GM12878 (cell line): ENCODE measurements around the gene CAMK1.

Experiments used
- BCL11A ChIP-seq: IDR thresholded peaks from 2 replicates; pipeline ENCODE4 v1.6.1; 2011; ENCODE audit warnings: low read depth, low read length
- EGR1 ChIP-seq, 2 experiments: IDR thresholded peaks; 1 replicate in 1 of 2; 2 replicates in 1 of 2; pipeline ENCODE4 v1.6.1; 2011 to 2012; ENCODE audit warnings: low read depth in 2 of 2, low read length in 2 of 2, borderline replicate concordance in 1 of 2, mild to moderate bottlenecking in 1 of 2, moderate library complexity in 1 of 2
- TF ChIP-seq, protein P1 (sequence below), 3 experiments: IDR thresholded peaks in 2 of 3; conservative IDR thresholded peaks in 1 of 3; 2 replicates each; pipeline ENCODE4 v1.5.1; 2011; ENCODE audit warnings: low read depth in 3 of 3, low read length in 3 of 3, mild to moderate bottlenecking in 3 of 3, control low read depth in 2 of 3, moderate library complexity in 2 of 3, inconsistent platforms in 1 of 3, mixed read lengths in 1 of 3; ENCODE audit not compliant: control insufficient read depth in 2 of 3, insufficient read depth in 1 of 3; ENCODE audit errors: extremely low read depth in 1 of 3

DNA sequence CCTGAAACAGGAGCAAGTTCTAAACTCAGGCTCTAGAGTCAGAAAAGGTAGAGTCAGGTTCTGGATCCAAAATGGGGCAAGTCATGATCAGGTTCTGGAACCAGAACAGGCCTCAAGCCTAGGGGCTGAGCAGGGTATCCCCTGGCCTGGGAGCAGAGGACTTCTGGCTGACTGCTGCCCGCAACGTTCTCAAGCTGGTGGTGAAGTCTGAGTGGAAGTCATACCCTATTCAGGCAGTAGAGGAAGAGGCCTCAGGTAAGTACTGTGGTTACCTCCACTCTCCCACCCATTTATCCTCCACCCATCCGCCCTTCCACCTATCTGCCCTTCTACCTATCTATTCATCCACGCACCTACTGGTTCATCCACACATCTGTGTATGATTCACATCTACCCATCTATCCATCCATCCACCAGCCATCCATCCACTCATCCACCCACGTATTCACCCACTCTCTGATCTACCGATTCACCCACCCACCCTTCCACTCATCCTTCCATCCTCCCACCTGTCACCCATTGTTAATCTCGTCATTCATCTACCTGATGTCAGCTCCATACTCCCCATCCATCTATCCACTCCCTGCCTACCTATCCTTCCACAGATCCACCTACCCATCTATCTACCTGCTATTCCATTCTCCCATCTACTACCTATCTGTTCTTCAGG, 49.1 kb upstream of the CAMK1 start:
- TF ChIP-seq BCL11A (no peak), EGR1 (IDR thresholded peaks at IDR 0.05; ENCODE audit: borderline replicate concordance in 1 of 2, low read depth in 2 of 2, low read length in 2 of 2) (no peak)
- TF ChIP-seq, protein P1, sequence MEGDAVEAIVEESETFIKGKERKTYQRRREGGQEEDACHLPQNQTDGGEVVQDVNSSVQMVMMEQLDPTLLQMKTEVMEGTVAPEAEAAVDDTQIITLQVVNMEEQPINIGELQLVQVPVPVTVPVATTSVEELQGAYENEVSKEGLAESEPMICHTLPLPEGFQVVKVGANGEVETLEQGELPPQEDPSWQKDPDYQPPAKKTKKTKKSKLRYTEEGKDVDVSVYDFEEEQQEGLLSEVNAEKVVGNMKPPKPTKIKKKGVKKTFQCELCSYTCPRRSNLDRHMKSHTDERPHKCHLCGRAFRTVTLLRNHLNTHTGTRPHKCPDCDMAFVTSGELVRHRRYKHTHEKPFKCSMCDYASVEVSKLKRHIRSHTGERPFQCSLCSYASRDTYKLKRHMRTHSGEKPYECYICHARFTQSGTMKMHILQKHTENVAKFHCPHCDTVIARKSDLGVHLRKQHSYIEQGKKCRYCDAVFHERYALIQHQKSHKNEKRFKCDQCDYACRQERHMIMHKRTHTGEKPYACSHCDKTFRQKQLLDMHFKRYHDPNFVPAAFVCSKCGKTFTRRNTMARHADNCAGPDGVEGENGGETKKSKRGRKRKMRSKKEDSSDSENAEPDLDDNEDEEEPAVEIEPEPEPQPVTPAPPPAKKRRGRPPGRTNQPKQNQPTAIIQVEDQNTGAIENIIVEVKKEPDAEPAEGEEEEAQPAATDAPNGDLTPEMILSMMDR (IDR thresholded peaks at IDR 0.05 in 2 of 3, conservative IDR thresholded peaks at IDR 0.05 in 1 of 3; ENCODE audit: control insufficient read depth in 2 of 3, extremely low read depth in 1 of 3, insufficient read depth in 1 of 3, low read depth in 3 of 3, low read length in 3 of 3) = no peak
